Measurements from ENCODE around the gene DAPK1.

DNA sequence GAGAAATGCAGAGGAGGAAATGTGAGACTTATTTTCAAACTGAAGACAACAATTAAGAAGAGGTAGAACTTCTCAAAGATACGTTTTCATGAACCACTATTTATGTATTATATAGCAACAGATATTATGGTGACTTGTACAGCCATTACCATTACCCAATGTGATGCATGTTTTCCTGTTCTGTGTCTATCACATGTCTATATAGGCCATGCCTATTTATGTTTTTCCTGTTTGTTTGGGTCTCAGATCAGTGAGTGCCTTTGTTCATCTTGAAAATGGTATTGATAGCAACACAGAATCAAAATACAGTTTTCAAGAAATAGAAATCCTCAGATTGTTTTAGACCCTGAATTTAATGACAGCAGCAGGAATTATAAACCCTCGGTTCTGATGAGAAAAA, 44.0 kb downstream of the DAPK1 start:
- TF ChIP-seq, protein P1, sequence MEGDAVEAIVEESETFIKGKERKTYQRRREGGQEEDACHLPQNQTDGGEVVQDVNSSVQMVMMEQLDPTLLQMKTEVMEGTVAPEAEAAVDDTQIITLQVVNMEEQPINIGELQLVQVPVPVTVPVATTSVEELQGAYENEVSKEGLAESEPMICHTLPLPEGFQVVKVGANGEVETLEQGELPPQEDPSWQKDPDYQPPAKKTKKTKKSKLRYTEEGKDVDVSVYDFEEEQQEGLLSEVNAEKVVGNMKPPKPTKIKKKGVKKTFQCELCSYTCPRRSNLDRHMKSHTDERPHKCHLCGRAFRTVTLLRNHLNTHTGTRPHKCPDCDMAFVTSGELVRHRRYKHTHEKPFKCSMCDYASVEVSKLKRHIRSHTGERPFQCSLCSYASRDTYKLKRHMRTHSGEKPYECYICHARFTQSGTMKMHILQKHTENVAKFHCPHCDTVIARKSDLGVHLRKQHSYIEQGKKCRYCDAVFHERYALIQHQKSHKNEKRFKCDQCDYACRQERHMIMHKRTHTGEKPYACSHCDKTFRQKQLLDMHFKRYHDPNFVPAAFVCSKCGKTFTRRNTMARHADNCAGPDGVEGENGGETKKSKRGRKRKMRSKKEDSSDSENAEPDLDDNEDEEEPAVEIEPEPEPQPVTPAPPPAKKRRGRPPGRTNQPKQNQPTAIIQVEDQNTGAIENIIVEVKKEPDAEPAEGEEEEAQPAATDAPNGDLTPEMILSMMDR (IDR thresholded peaks at IDR 0.05), result no peak
- no peak for TF ChIP-seq EZH2phosphoT487 (IDR thresholded peaks at IDR 0.05)
- TF ChIP-seq EZH2 (IDR thresholded peaks at IDR 0.05), result no peak

All from neural progenitor cell (in vitro differentiated cells).